Keratinocyte (primary cell): ENCODE results near the gene CLPTM1L. TPM values are rescaled to one million over a fixed set of nuclear protein-coding genes. Genes with fewer than 3 reads are reported as not detected.
A peak's percentile ranks its signal among the peaks of the same experiment; 100 is the strongest.

ENCODE experiments used
- DNase-seq: peaks from one replicate; pipeline ENCODE4 v3.0.0-alpha.2; 2011; ENCODE audit warnings: low read depth, missing footprints, low spot score
- FAIRE-seq: peaks from 2 replicates; lab custom pipeline; 2011; peaks lifted over from hg19 to GRCh38; lab: Jason Lieb, UNC
- H2AFZ ChIP-seq: 2 replicates; pipeline ENCODE4 v1.6.0; 2012; ENCODE audit warnings: low read length, control low read depth, inconsistent platforms; ENCODE audit not compliant: control insufficient read depth
- H3K27ac ChIP-seq: 2 replicates; pipeline ENCODE4 v1.5.1; 2011; ENCODE audit warnings: low read length; ENCODE audit not compliant: control insufficient read depth, insufficient read depth
- H3K27me3 ChIP-seq: 3 replicates; pipeline ENCODE4 v1.6.0; 2011; ENCODE audit warnings: low read length; ENCODE audit not compliant: control insufficient read depth, insufficient read depth; ENCODE audit errors: extremely low read depth
- H3K36me3 ChIP-seq, 2 experiments: 2 replicates in 1 of 2; 3 replicates in 1 of 2; pipeline ENCODE4 v1.5.1; 2011; ENCODE audit warnings: low read length in 2 of 2, mild to moderate bottlenecking in 1 of 2; ENCODE audit not compliant: control insufficient read depth in 2 of 2, insufficient read depth in 2 of 2; ENCODE audit errors: extremely low read depth in 1 of 2
- H3K4me1 ChIP-seq: 3 replicates; pipeline ENCODE4 v1.5.1; 2011; ENCODE audit warnings: low read length; ENCODE audit not compliant: control insufficient read depth, insufficient read depth; ENCODE audit errors: extremely low read depth
- H3K4me2 ChIP-seq: 3 replicates; pipeline ENCODE4 v1.6.0; 2011; ENCODE audit warnings: low read depth, low read length; ENCODE audit not compliant: control insufficient read depth, insufficient read depth; ENCODE audit errors: extremely low read depth
- H3K4me3 ChIP-seq, 3 experiments: fragments of 200-600 bp in 1 of 3; sonication (generic) in 1 of 3; 2 replicates in 2 of 3; 3 replicates in 1 of 3; pipeline ENCODE4 v1.5.1; 2011 to 2016; ENCODE audit warnings: low read length in 3 of 3, mild to moderate bottlenecking in 3 of 3, control low read depth in 2 of 3, inconsistent platforms in 1 of 3, low read depth in 1 of 3, mixed read lengths in 1 of 3, mixed run types in 1 of 3, moderate library complexity in 1 of 3; ENCODE audit not compliant: control insufficient read depth in 2 of 3, insufficient read depth in 2 of 3; ENCODE audit errors: extremely low read depth in 1 of 3
- H3K79me2 ChIP-seq: 2 replicates; pipeline ENCODE4 v1.6.0; 2012; ENCODE audit warnings: low read length; ENCODE audit not compliant: control insufficient read depth, insufficient read depth
- H3K9ac ChIP-seq: 3 replicates; pipeline ENCODE4 v1.6.0; 2011; ENCODE audit warnings: low read length; ENCODE audit not compliant: control insufficient read depth, insufficient read depth; ENCODE audit errors: extremely low read depth
- H3K9me1 ChIP-seq: 3 replicates; pipeline ENCODE4 v1.6.0; 2011; ENCODE audit warnings: low read length; ENCODE audit not compliant: control insufficient read depth, insufficient read depth; ENCODE audit errors: extremely low read depth
- H3K9me3 ChIP-seq: 2 replicates; pipeline ENCODE4 v1.5.1; 2012; ENCODE audit warnings: low read depth, low read length; ENCODE audit not compliant: control insufficient read depth
- H4K20me1 ChIP-seq: 3 replicates; pipeline ENCODE4 v1.6.0; 2011; ENCODE audit warnings: low read length; ENCODE audit not compliant: control insufficient read depth, insufficient read depth; ENCODE audit errors: extremely low read depth
- EZH2 ChIP-seq: IDR thresholded peaks from one replicate; pipeline ENCODE4 v1.6.1; 2012; ENCODE audit warnings: inconsistent platforms, mild to moderate bottlenecking, low read length, moderate library complexity
- dilution Hi-C: fragments of 300-500 bp; cut with MboI; formaldehyde crosslinking; loops from one replicate; pipeline ENCODE4 v1.7.0; 2020; ENCODE audit warnings: low sequenced_read_pairs; ENCODE audit not compliant: extremely low pct_ligation_motif_present
- polyA plus RNA-seq, 5 experiments: library from polyadenylated mRNA; depleted of rRNA in 3 of 5; stranded (reverse) in 3 of 5; stranded (forward) in 1 of 5; unstranded in 1 of 5; fragments of >200 nt; gene quantifications; 1 replicate in 1 of 5; 2 replicates in 3 of 5; 3 replicates in 1 of 5; pipeline versions ENCODE4 v1.2.1 to v1.2.3, GENCODE V29; 2011 to 2012; ENCODE audit warnings: missing spikeins in 2 of 5, low read depth in 1 of 5, low replicate concordance in 1 of 5
- TF ChIP-seq, protein P1 (sequence below), 3 experiments: IDR thresholded peaks in 1 of 3; conservative IDR thresholded peaks in 1 of 3; optimal IDR thresholded peaks in 1 of 3; 2 replicates in 2 of 3; 3 replicates in 1 of 3; pipeline versions ENCODE3 to v1.5.1; 2011; ENCODE audit warnings: low read length in 3 of 3, mild to moderate bottlenecking in 3 of 3, moderate library complexity in 2 of 3, control low read depth in 1 of 3, inconsistent platforms in 1 of 3; ENCODE audit not compliant: insufficient read depth in 2 of 3; ENCODE audit errors: extremely low read depth in 1 of 3

CLPTM1L gene
- polyA plus RNA-seq, 1 donor (not counting 4 experiments of a cell fraction or from before 2014, with no cell fraction given), result 142 TPM

DNA sequence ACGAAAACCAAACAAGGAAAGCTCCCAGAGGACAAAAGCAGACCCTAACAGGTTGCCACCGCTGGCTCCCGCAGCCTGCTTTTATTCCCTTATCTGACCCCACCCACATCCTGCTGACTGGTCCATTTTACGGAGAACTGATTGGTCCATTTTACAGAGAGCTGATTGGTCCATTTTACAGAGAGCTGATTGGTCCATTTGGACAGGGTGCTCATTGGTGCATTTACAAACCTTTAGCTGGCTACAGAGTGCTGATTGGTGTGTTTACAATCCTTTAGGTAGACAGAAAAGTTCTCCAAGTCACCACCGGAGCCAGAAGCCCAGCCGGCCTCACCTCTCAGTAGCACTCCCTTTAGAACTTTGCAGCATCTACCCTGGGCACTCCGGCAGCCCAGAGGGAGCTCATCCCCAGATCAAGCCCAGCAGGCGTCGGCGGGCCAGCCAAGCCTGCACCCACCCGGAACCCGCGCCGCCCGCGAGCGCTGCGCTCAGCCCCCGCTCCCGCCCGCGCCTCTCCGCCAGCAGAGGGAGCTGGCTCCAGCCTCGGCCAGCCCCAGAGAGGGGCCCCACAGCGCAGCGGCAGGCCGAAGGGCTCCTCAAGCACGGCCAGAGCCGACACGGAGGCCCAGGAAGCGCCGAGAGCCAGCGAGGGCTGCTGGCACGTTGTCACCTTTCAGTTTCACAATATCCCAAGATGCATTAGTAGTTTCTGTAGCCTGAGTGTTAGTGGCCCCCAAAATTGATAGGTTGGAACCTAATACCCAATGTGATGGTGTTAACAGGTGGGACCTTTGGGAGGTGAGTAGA, 35.3 kb upstream of the CLPTM1L start:
- Histone ChIP-seq H3K79me2 (no peaks in the 10 kb centered on the region), H3K4me3 (no peak overlapping the region), H3K4me2 (peak overlapping the region; percentile 32), H3K4me1 (no peaks in the 10 kb centered on the region), H3K9ac (no peak overlapping the region), H3K27me3 (peaks cover 7% of the 10 kb centered on the region), H2AFZ (no peak overlapping the region), H3K36me3 (no peaks in the 10 kb centered on the region), H3K9me3 (peaks cover 2% of the 10 kb centered on the region), H3K27ac (no peak overlapping the region), H3K9me1 (no peaks in the 10 kb centered on the region), H4K20me1 (no peaks in the 10 kb centered on the region)
- DNase-seq (no peak), FAIRE-seq (no peak)
- dilution Hi-C loops, result no loop called here
- TF ChIP-seq EZH2, result no peak
- TF ChIP-seq, protein P1, sequence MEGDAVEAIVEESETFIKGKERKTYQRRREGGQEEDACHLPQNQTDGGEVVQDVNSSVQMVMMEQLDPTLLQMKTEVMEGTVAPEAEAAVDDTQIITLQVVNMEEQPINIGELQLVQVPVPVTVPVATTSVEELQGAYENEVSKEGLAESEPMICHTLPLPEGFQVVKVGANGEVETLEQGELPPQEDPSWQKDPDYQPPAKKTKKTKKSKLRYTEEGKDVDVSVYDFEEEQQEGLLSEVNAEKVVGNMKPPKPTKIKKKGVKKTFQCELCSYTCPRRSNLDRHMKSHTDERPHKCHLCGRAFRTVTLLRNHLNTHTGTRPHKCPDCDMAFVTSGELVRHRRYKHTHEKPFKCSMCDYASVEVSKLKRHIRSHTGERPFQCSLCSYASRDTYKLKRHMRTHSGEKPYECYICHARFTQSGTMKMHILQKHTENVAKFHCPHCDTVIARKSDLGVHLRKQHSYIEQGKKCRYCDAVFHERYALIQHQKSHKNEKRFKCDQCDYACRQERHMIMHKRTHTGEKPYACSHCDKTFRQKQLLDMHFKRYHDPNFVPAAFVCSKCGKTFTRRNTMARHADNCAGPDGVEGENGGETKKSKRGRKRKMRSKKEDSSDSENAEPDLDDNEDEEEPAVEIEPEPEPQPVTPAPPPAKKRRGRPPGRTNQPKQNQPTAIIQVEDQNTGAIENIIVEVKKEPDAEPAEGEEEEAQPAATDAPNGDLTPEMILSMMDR (optimal IDR thresholded peaks at IDR 0.05 in 1 of 3, IDR thresholded peaks at IDR 0.05 in 1 of 3, conservative IDR thresholded peaks at IDR 0.05 in 1 of 3; ENCODE audit: extremely low read depth in 1 of 3, insufficient read depth in 2 of 3, low read length in 3 of 3), result peak in 2 of 3 experiments; percentile 40 to 57

DNA sequence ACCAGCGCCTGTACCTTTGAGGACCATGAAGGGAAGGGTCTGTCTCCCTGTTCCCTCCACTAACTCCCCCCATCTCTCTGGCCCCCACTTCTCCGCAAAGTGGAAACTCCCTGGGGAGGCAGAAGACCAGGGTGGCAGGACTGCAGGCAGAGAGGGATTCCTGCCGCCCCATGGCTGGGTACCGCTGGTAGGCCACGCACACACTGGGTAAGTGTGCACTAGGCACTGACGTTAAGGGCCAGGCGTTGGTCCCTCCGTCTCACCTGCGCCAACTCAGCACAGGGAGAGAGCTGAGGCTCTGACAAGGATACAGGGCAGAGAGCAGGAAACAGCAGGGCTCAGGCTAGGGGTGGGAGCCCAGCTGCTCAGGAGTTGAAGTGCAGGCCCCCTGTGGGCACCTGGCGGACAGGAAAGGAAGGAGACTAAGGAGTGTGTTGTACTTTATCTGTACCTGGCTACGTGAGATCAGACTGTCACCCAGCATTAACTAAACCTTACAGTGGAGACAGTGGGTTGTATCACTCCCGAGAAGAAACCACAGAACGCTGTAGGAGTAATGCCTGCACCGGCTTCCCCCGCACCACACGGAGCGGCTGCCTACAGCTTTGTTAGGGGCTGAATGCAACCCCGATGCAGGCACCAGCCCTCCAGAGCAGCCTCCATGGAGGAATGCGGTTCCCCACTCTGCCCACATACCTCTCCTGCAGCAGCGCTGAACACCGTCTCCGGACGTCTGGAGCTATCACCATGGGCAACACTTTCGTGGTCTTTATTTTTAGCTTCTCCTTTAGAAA, 34.2 kb upstream of the CLPTM1L start:
- Histone ChIP-seq H3K9ac (no peak overlapping the region), H3K27ac (no peak overlapping the region), H3K9me1 (no peaks in the 10 kb centered on the region), H3K9me3 (peaks cover 2% of the 10 kb centered on the region), H4K20me1 (no peaks in the 10 kb centered on the region), H2AFZ (no peak overlapping the region), H3K4me2 (no peak overlapping the region), H3K4me1 (no peaks in the 10 kb centered on the region), H3K27me3 (peaks cover 7% of the 10 kb centered on the region), H3K36me3 (no peaks in the 10 kb centered on the region), H3K79me2 (no peaks in the 10 kb centered on the region), H3K4me3 (no peak overlapping the region)
- DNase-seq (no peak), FAIRE-seq (no peak)
- dilution Hi-C loops, result no loop called here
- TF ChIP-seq, protein P1 (optimal IDR thresholded peaks at IDR 0.05 in 1 of 3, IDR thresholded peaks at IDR 0.05 in 1 of 3, conservative IDR thresholded peaks at IDR 0.05 in 1 of 3; ENCODE audit: extremely low read depth in 1 of 3, insufficient read depth in 2 of 3, low read length in 3 of 3), result no peak
- TF ChIP-seq EZH2, result no peak
